HepG2 (cell line): ENCODE results near the gene LUC7L. TPM values are rescaled to one million over a fixed set of nuclear protein-coding genes. Genes with fewer than 3 reads are reported as not detected.

ENCODE experiments used
- GLMP ChIP-seq: sonication (generic); formaldehyde crosslinking; IDR thresholded peaks from 2 replicates; pipeline ENCODE4 v1.9.0; 2021; ENCODE audit warnings: missing genetic modification reagents, mild to moderate bottlenecking, borderline replicate concordance
- MZF1 ChIP-seq: sonication (generic); formaldehyde crosslinking; IDR thresholded peaks from 2 replicates; pipeline ENCODE4 v1.8.1; 2023; ENCODE audit warnings: mild to moderate bottlenecking, missing genetic modification reagents, borderline replicate concordance
- POGZ ChIP-seq: sonication (generic); formaldehyde crosslinking; IDR thresholded peaks from 2 replicates; pipeline ENCODE4 v1.4.0; 2020; ENCODE audit warnings: mild to moderate bottlenecking, missing genetic modification reagents
- POLR2G ChIP-seq: fragments of 200-400 bp; formaldehyde crosslinking; IDR thresholded peaks from 2 replicates; pipeline ENCODE4 v1.6.1; 2018; ENCODE audit warnings: mild to moderate bottlenecking, low read depth, low read length, moderate library complexity
- RELA ChIP-seq: sonication (generic); formaldehyde crosslinking; IDR thresholded peaks from 2 replicates; pipeline ENCODE4 v1.4.0; 2020; ENCODE audit warnings: missing genetic modification reagents
- RERE ChIP-seq: IDR thresholded peaks from 2 replicates; pipeline ENCODE4 v1.6.1; 2016; ENCODE audit warnings: low read depth, missing genetic modification reagents, missing compliant biosample characterization
- SIX4 ChIP-seq: sonication (generic); formaldehyde crosslinking; IDR thresholded peaks from 2 replicates; pipeline ENCODE4 v1.4.0; 2020; ENCODE audit warnings: missing genetic modification reagents
- SP4 ChIP-seq: sonication (generic); formaldehyde crosslinking; IDR thresholded peaks from 2 replicates; pipeline ENCODE4 v1.8.1; 2023; ENCODE audit warnings: mild to moderate bottlenecking, missing genetic modification reagents
- SRSF1 ChIP-seq: fragments of 200-400 bp; formaldehyde crosslinking; optimal IDR thresholded peaks from 2 replicates; pipeline ENCODE3; 2017; ENCODE audit warnings: mild to moderate bottlenecking, low read depth, low read length, moderate library complexity
- TBX2 ChIP-seq: sonication (generic); formaldehyde crosslinking; IDR thresholded peaks from 2 replicates; pipeline ENCODE4 v1.5.0; 2020; ENCODE audit warnings: missing genetic modification reagents, mild to moderate bottlenecking, borderline replicate concordance
- TGIF2 ChIP-seq: IDR thresholded peaks from 2 replicates; pipeline ENCODE4 v1.6.1; 2016; ENCODE audit warnings: control low read depth, missing compliant biosample characterization
- TMF1 ChIP-seq: sonication (generic); formaldehyde crosslinking; IDR thresholded peaks from 2 replicates; pipeline ENCODE4 v1.8.1; 2022; ENCODE audit warnings: low read depth, missing genetic modification reagents
- ZFP82 ChIP-seq: sonication (generic); formaldehyde crosslinking; IDR thresholded peaks from 2 replicates; pipeline ENCODE4 v1.5.1; 2020; ENCODE audit warnings: mild to moderate bottlenecking, missing genetic modification reagents, borderline replicate concordance
- ZKSCAN5 ChIP-seq: sonication (generic); formaldehyde crosslinking; IDR thresholded peaks from 2 replicates; pipeline ENCODE4 v1.5.1; 2020; ENCODE audit warnings: mild to moderate bottlenecking, missing genetic modification reagents
- ZMYM2 ChIP-seq: sonication (generic); formaldehyde crosslinking; IDR thresholded peaks from 2 replicates; pipeline ENCODE4 v1.8.0; 2022; ENCODE audit warnings: mild to moderate bottlenecking, missing genetic modification reagents
- ZNF101 ChIP-seq: sonication (generic); formaldehyde crosslinking; IDR thresholded peaks from 2 replicates; pipeline ENCODE4 v1.4.0; 2020; ENCODE audit warnings: mild to moderate bottlenecking, low read depth, missing genetic modification reagents, borderline replicate concordance
- ZNF296 ChIP-seq: sonication (generic); formaldehyde crosslinking; conservative IDR thresholded peaks from 2 replicates; pipeline ENCODE4 v1.5.0; 2020; ENCODE audit warnings: mild to moderate bottlenecking, missing genetic modification reagents
- ZNF672 ChIP-seq: sonication (generic); formaldehyde crosslinking; IDR thresholded peaks from 2 replicates; pipeline ENCODE4 v1.8.1; 2022; ENCODE audit warnings: missing genetic modification reagents
- polyA plus RNA-seq, 8 experiments: library from polyadenylated mRNA; depleted of rRNA in 3 of 8; stranded (reverse) in 7 of 8; unstranded in 1 of 8; fragments of >200 nt; fragmentation: Illumina TruSeq in 4 of 8; extraction: Trizol in 4 of 8; gene quantifications; 2 replicates each; pipeline versions ENCODE4 v1.2.1 to v1.2.3, GENCODE V29; 2011 to 2016; ENCODE audit warnings: low read depth in 4 of 8, missing spikeins in 1 of 8, mixed read lengths in 1 of 8; ENCODE audit not compliant: insufficient read depth in 1 of 8
- total RNA-seq, 5 experiments: library from RNA; depleted of rRNA; stranded (reverse); fragments of >200 nt; fragmentation: Illumina TruSeq; extraction: Trizol; gene quantifications; 2 replicates each; pipeline ENCODE4 v1.2.3, GENCODE V29; 2016; ENCODE audit warnings: low read depth in 1 of 5
- TF ChIP-seq, protein P1 (sequence below): sonication (generic); formaldehyde crosslinking; conservative IDR thresholded peaks from 2 replicates; pipeline ENCODE4 v1.8.0; 2022; ENCODE audit warnings: missing genetic modification reagents
- TF ChIP-seq, protein P2 (sequence below): sonication (generic); formaldehyde crosslinking; IDR thresholded peaks from 2 replicates; pipeline ENCODE4 v1.5.0; 2020; ENCODE audit warnings: missing genetic modification reagents, mild to moderate bottlenecking, borderline replicate concordance
- TF ChIP-seq, protein P3 (sequence below): sonication (generic); formaldehyde crosslinking; IDR thresholded peaks from 2 replicates; pipeline ENCODE4 v1.5.0; 2020; ENCODE audit warnings: mild to moderate bottlenecking, missing genetic modification reagents

The LUC7L gene
- total and polyA plus RNA-seq, 2 of the 13 experiments (the other 11 are each of a cell fraction or from before 2014, with no cell fraction given), result 48.7 to 56.9 TPM

- no peak for TF ChIP-seq GLMP (CRISPR knock-in tag)
- TF ChIP-seq ZNF101 (CRISPR knock-in tag), result 0 out of 2 replicates have a peak, but pooled peaks have one; percentile 9
- no peak for TF ChIP-seq RELA (CRISPR knock-in tag)
- TF ChIP-seq, protein P1, sequence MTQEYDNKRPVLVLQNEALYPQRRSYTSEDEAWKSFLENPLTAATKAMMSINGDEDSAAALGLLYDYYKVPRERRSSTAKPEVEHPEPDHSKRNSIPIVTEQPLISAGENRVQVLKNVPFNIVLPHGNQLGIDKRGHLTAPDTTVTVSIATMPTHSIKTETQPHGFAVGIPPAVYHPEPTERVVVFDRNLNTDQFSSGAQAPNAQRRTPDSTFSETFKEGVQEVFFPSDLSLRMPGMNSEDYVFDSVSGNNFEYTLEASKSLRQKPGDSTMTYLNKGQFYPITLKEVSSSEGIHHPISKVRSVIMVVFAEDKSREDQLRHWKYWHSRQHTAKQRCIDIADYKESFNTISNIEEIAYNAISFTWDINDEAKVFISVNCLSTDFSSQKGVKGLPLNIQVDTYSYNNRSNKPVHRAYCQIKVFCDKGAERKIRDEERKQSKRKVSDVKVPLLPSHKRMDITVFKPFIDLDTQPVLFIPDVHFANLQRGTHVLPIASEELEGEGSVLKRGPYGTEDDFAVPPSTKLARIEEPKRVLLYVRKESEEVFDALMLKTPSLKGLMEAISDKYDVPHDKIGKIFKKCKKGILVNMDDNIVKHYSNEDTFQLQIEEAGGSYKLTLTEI, result no peak
- TF ChIP-seq, protein P2, sequence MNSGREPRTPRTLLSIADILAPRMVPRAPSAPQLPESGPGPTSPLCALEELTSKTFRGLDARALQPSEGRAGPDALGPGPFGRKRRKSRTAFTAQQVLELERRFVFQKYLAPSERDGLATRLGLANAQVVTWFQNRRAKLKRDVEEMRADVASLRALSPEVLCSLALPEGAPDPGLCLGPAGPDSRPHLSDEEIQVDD (CRISPR knock-in tag), result 0 out of 2 replicates have a peak, but pooled peaks have one; percentile 1
- TF ChIP-seq RERE (CRISPR knock-in tag), result no peak
- no peak for TF ChIP-seq POGZ (CRISPR knock-in tag)
- TF ChIP-seq SIX4, result no peak
- no peak for TF ChIP-seq ZFP82
- TF ChIP-seq, protein P3, sequence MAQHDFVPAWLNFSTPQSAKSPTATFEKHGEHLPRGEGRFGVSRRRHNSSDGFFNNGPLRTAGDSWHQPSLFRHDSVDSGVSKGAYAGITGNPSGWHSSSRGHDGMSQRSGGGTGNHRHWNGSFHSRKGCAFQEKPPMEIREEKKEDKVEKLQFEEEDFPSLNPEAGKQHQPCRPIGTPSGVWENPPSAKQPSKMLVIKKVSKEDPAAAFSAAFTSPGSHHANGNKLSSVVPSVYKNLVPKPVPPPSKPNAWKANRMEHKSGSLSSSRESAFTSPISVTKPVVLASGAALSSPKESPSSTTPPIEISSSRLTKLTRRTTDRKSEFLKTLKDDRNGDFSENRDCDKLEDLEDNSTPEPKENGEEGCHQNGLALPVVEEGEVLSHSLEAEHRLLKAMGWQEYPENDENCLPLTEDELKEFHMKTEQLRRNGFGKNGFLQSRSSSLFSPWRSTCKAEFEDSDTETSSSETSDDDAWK (CRISPR knock-in tag), result no peak
- TF ChIP-seq SP4, result no peak; the same call in 1 of the 2 replicates
- no peak for TF ChIP-seq MZF1 (CRISPR knock-in tag)
- no peak for TF ChIP-seq ZNF296 (CRISPR knock-in tag)
- no peak for TF ChIP-seq ZKSCAN5 (CRISPR knock-in tag)
- no peak for TF ChIP-seq TGIF2
- TF ChIP-seq SRSF1, result peak; percentile 16
- TF ChIP-seq TMF1, result no peak
- no peak; the same call in 1 of the 2 replicates for TF ChIP-seq TBX2 (CRISPR knock-in tag)
- no peak for TF ChIP-seq ZMYM2 (CRISPR knock-in tag)
- TF ChIP-seq ZNF672 (CRISPR knock-in tag), result no peak
- peak; percentile 14; the same call in 1 of the 2 replicates for TF ChIP-seq POLR2G
Measured at GRCh38 chr16:181565-182021, 47.7 kb downstream of the LUC7L start (continued).
